IMR-90 (cell line): ENCODE data around the gene ACOX3. TPM values are rescaled to one million over a fixed set of nuclear protein-coding genes. Genes with fewer than 3 reads are reported as not detected.

Experiments
- ATAC-seq: fragments of 200-7000 bp; cut with Tn5 transposase; 2 replicates; pipeline ENCODE4 v1.9.1; 2020; ENCODE audit warnings: low read depth, mild to moderate bottlenecking, moderate library complexity
- BruUV-seq: library from RNA; stranded (reverse); fragments of 400-500 nt; replicated peaks from 2 replicates; lab custom pipeline; 2021; lab: Mats Ljungman, UMichigan
- CTCF ChIA-PET: fragments of 300-600 bp; formaldehyde crosslinking; extraction: SDS; loops from one replicate; lab custom pipeline; 2021; ENCODE audit warnings: antibody characterized with exemption; lab: Yijun Ruan, JAX
- POLR2A ChIA-PET: fragments of 300-600 bp; sonication (Branson Sonifier 250); formaldehyde crosslinking; loops from one replicate; lab custom pipeline; 2022; ENCODE audit warnings: antibody characterized with exemption; ENCODE audit not compliant: unreplicated experiment; lab: Charles Lee
- DNase-seq: peaks from one replicate; pipeline ENCODE4 v3.0.0; 2013
- H2AFZ ChIP-seq: replicated peaks from 2 replicates; pipeline ENCODE3; 2013; ENCODE audit warnings: low read length, mild to moderate bottlenecking; ENCODE audit not compliant: poor library complexity
- H2AK5ac ChIP-seq: 2 replicates; pipeline ENCODE4 v1.6.1; 2013; ENCODE audit warnings: low read depth, low read length, inconsistent platforms
- H2AK9ac ChIP-seq: replicated peaks from 2 replicates; pipeline ENCODE3; 2013; ENCODE audit warnings: mild to moderate bottlenecking, low read depth, low read length, moderate library complexity; ENCODE audit not compliant: poor library complexity
- H2BK120ac ChIP-seq: 2 replicates; pipeline ENCODE4 v1.6.1; 2013; ENCODE audit warnings: low read depth, low read length, inconsistent platforms
- H2BK15ac ChIP-seq: 3 replicates; pipeline ENCODE4 v1.6.1; 2013; ENCODE audit warnings: low read depth, low read length, inconsistent platforms
- H2BK20ac ChIP-seq: 2 replicates; pipeline ENCODE4 v1.6.1; 2013; ENCODE audit warnings: low read depth, mild to moderate bottlenecking, inconsistent platforms, low read length, moderate library complexity
- H2BK5ac ChIP-seq: 2 replicates; pipeline ENCODE4 v1.6.1; 2013; ENCODE audit warnings: mild to moderate bottlenecking, low read depth, low read length, inconsistent platforms; ENCODE audit not compliant: poor library complexity, severe bottlenecking
- H3K14ac ChIP-seq: replicated peaks from 2 replicates; pipeline ENCODE4 v1.6.1; 2013; ENCODE audit warnings: low read depth, low read length, inconsistent platforms
- H3K18ac ChIP-seq: 2 replicates; pipeline ENCODE4 v1.6.1; 2013; ENCODE audit warnings: low read depth, low read length, control low read depth
- H3K23ac ChIP-seq: 2 replicates; pipeline ENCODE4 v1.6.1; 2013; ENCODE audit warnings: low read depth, low read length, inconsistent platforms
- H3K27ac ChIP-seq: 2 replicates; pipeline ENCODE4 v1.5.1; 2013; ENCODE audit warnings: mild to moderate bottlenecking, control low read depth, low read length; ENCODE audit not compliant: insufficient read depth
- H3K27me3 ChIP-seq: 2 replicates; pipeline ENCODE4 v1.6.1; 2013; ENCODE audit warnings: low read length; ENCODE audit not compliant: control insufficient read depth, insufficient read depth
- H3K36me3 ChIP-seq: 2 replicates; pipeline ENCODE4 v1.6.1; 2013; ENCODE audit warnings: low read length, mixed read lengths; ENCODE audit not compliant: control insufficient read depth, insufficient read depth
- H3K4ac ChIP-seq: 2 replicates; pipeline ENCODE4 v1.6.1; 2013; ENCODE audit warnings: low read depth, low read length, inconsistent platforms
- H3K4me1 ChIP-seq: 2 replicates; pipeline ENCODE4 v1.6.1; 2013; ENCODE audit warnings: low read length, mixed read lengths; ENCODE audit not compliant: control insufficient read depth, insufficient read depth
- H3K4me2 ChIP-seq: 2 replicates; pipeline ENCODE4 v1.6.1; 2013; ENCODE audit warnings: low read depth, mild to moderate bottlenecking, control low read depth, low read length, moderate library complexity
- H3K4me3 ChIP-seq: 2 replicates; pipeline ENCODE4 v1.5.1; 2013; ENCODE audit warnings: low read depth, mild to moderate bottlenecking, control low read depth, low read length, moderate library complexity; ENCODE audit not compliant: insufficient read depth
- H3K56ac ChIP-seq: 2 replicates; pipeline ENCODE4 v1.6.1; 2013; ENCODE audit warnings: low read length, inconsistent platforms; ENCODE audit not compliant: insufficient read depth; ENCODE audit errors: extremely low read depth
- H3K79me1 ChIP-seq, 2 experiments: 2 replicates each; pipeline ENCODE4 v1.6.1; 2013; ENCODE audit warnings: low read length in 2 of 2, inconsistent platforms in 1 of 2, low read depth in 1 of 2
- H3K9ac ChIP-seq: 2 replicates; pipeline ENCODE4 v1.6.1; 2013; ENCODE audit warnings: low read depth, low read length, control low read depth
- H3K9me1 ChIP-seq: 2 replicates; pipeline ENCODE4 v1.6.1; 2013; ENCODE audit warnings: low read length, inconsistent platforms; ENCODE audit not compliant: insufficient read depth
- H3K9me3 ChIP-seq: 2 replicates; pipeline ENCODE4 v1.6.1; 2013; ENCODE audit warnings: low read length; ENCODE audit not compliant: control insufficient read depth, insufficient read depth
- H4K20me1 ChIP-seq: 2 replicates; pipeline ENCODE4 v1.6.1; 2013; ENCODE audit warnings: low read length, inconsistent platforms; ENCODE audit not compliant: insufficient read depth
- H4K5ac ChIP-seq: 2 replicates; pipeline ENCODE4 v1.6.1; 2013; ENCODE audit warnings: mild to moderate bottlenecking, low read depth, low read length, control low read depth
- H4K8ac ChIP-seq, 2 experiments: 2 replicates each; pipeline ENCODE4 v1.6.1; 2013; ENCODE audit warnings: low read depth in 2 of 2, low read length in 2 of 2, control low read depth in 1 of 2, inconsistent platforms in 1 of 2
- H4K91ac ChIP-seq: 2 replicates; pipeline ENCODE4 v1.6.1; 2013; ENCODE audit warnings: low read depth, low read length, inconsistent platforms; ENCODE audit not compliant: insufficient read depth
- CHD1 ChIP-seq: IDR thresholded peaks from 2 replicates; pipeline ENCODE4 v1.6.1; 2012; ENCODE audit warnings: low read depth, low read length, improper control_type of control experiment
- FOS ChIP-seq: fragments of 150-350 bp; IDR thresholded peaks from 2 replicates; pipeline ENCODE4 v1.6.1; 2016; ENCODE audit warnings: low read depth, low read length
- MAFK ChIP-seq: IDR thresholded peaks from 2 replicates; pipeline ENCODE4 v1.6.1; 2012; ENCODE audit warnings: low read depth, low read length, improper control_type of control experiment
- RCOR1 ChIP-seq: IDR thresholded peaks from 2 replicates; pipeline ENCODE4 v1.6.1; 2012; ENCODE audit warnings: mild to moderate bottlenecking, low read length, improper control_type of control experiment; ENCODE audit not compliant: insufficient replicate concordance
- RFX5 ChIP-seq: IDR thresholded peaks from 2 replicates; pipeline ENCODE4 v1.8.0; 2012; ENCODE audit warnings: low read depth, mild to moderate bottlenecking, low read length, moderate library complexity
- SMC3 ChIP-seq: fragments of 150-350 bp; IDR thresholded peaks from 2 replicates; pipeline ENCODE4 v1.6.1; 2016; ENCODE audit warnings: low read depth, mild to moderate bottlenecking, antibody characterized with exemption, low read length, moderate library complexity
- WGBS, 2 experiments: methylation state at CpG; one replicate each; pipeline versions ENCODE4 v1.1.5 to v1.1.7; 2013; ENCODE audit warnings: missing lambda C conversion rate in 2 of 2; ENCODE audit not compliant: insufficient read length in 1 of 2; ENCODE audit errors: extremely low coverage in 2 of 2; 5-methylcytosine and 5-hydroxymethylcytosine counted together
- dilution Hi-C: fragments of 300-500 bp; cut with HindIII; formaldehyde crosslinking; loops from one replicate; pipeline ENCODE4 v1.14.3; 2018; ENCODE audit warnings: low sequenced_read_pairs; ENCODE audit not compliant: unreplicated experiment
- in situ Hi-C: fragments of 300-500 bp; cut with MboI; formaldehyde crosslinking; loops from 3 replicates; pipeline ENCODE4 v1.14.3; 2019; ENCODE audit warnings: low sequenced_read_pairs, inconsistent platforms, mixed read lengths
- intact Hi-C: fragments of 100-400 bp; cut with micrococcal nuclease; formaldehyde crosslinking; loops from 2 replicates; pipeline ENCODE4 v1.10.0; 2022
- polyA plus RNA-seq, 3 experiments: library from polyadenylated mRNA; depleted of rRNA; stranded (reverse); fragments of >200 nt; gene quantifications; 2 replicates each; pipeline ENCODE4 v1.2.3, GENCODE V29; 2012; ENCODE audit warnings: low replicate concordance in 1 of 3
- total RNA-seq: library from RNA; depleted of rRNA; stranded (reverse); fragments of >200 nt; gene quantifications from 2 replicates; pipeline ENCODE4 v1.2.3, GENCODE V29; 2012
- TF ChIP-seq, protein P1 (sequence below): fragments of 150-350 bp; IDR thresholded peaks from 2 replicates; pipeline ENCODE4 v1.6.1; 2017; ENCODE audit warnings: mild to moderate bottlenecking, antibody characterized with exemption, low read length, low read depth
- TF ChIP-seq, protein P2 (sequence below): conservative IDR thresholded peaks from 2 replicates; pipeline ENCODE4 v1.5.1; 2012; ENCODE audit warnings: mild to moderate bottlenecking, low read depth, low read length, improper control_type of control experiment

ACOX3 gene
- total and polyA plus RNA-seq, 2 of the 4 experiments (the other 2 are of a cell fraction), result 15.2 to 25.8 TPM

DNA sequence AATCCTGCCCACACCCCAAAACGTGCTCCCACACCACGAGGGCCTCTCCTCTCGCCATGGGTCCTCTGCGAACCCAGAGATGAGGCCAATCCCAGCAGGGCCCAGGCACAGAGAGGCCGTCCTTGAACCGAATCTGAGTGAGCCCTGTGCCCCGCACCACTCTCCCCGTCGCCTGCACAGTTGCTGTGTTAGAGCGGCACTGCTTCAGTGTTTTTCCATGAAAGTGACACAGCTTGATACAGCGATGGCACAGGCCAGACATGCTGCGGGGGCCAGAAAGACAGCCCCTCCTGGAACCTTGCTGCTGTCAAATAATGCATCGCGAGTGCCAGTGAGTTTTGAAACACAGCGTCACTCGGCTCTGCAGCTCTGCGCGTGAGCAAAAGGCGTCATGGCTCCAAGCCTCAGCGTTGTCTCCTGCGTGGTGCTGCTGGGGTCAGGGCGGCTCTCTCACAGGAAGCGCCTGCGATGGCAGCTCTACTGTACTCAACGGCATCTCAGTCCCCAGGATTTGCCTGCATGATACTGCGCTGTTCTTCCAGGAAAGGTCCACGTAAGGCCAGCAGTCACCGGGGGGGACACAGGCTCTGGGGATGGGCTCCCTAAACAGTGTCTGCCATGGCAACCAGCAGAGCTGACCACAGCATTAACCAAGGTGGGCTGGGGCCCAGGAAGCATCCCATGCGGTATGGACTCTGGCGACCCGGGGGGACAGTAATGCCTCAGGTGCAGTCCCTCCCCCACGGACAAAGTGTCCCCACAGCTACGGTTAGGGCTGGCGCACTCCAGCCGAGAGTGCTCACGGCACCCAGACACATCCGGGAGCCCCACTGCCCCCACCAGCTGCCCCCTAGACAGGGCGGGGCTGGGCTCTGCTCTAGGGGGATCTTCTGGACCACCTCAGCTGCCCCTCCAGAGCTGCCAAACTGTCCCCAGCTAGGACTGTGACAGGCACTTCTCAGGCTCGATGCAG is 63.1 kb downstream of the ACOX3 start:
- Histone ChIP-seq H3K27me3 (no peaks in the 10 kb centered on the region), H3K4ac (no peak overlapping the region), H3K79me1 (no peaks in the 10 kb centered on the region), H2AK9ac (peak overlapping the region; percentile 28), H3K9ac (no peak overlapping the region), H2BK120ac (no peak overlapping the region), H2BK15ac (no peak overlapping the region), H2AK5ac (no peak overlapping the region), H3K27ac (no peak overlapping the region), H2BK5ac (no peak overlapping the region), H2BK20ac (no peak overlapping the region), H3K14ac (no peak overlapping the region), H3K9me3 (no peaks in the 10 kb centered on the region), H4K20me1 (no peaks in the 10 kb centered on the region; the same call in 1 of the 2 replicates), H3K4me3 (no peak overlapping the region), H3K9me1 (no peaks in the 10 kb centered on the region), H4K5ac (no peak overlapping the region), H3K56ac (no peak overlapping the region), H2AFZ (peak overlapping the region; percentile 58), H3K23ac (no peak overlapping the region), H3K36me3 (peaks cover 20% of the 10 kb centered on the region), H4K91ac (no peak overlapping the region), H3K4me1 (no peaks in the 10 kb centered on the region), H4K8ac (no peak overlapping the region), H3K4me2 (no peak overlapping the region), H3K18ac (no peak overlapping the region)
- TF ChIP-seq SMC3, result no peak
- TF ChIP-seq RCOR1, result no peak
- no peak for TF ChIP-seq RFX5
- TF ChIP-seq, protein P1, sequence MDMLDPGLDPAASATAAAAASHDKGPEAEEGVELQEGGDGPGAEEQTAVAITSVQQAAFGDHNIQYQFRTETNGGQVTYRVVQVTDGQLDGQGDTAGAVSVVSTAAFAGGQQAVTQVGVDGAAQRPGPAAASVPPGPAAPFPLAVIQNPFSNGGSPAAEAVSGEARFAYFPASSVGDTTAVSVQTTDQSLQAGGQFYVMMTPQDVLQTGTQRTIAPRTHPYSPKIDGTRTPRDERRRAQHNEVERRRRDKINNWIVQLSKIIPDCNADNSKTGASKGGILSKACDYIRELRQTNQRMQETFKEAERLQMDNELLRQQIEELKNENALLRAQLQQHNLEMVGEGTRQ, result no peak
- TF ChIP-seq MAFK, result no peak
- TF ChIP-seq FOS, result no peak
- TF ChIP-seq, protein P2, sequence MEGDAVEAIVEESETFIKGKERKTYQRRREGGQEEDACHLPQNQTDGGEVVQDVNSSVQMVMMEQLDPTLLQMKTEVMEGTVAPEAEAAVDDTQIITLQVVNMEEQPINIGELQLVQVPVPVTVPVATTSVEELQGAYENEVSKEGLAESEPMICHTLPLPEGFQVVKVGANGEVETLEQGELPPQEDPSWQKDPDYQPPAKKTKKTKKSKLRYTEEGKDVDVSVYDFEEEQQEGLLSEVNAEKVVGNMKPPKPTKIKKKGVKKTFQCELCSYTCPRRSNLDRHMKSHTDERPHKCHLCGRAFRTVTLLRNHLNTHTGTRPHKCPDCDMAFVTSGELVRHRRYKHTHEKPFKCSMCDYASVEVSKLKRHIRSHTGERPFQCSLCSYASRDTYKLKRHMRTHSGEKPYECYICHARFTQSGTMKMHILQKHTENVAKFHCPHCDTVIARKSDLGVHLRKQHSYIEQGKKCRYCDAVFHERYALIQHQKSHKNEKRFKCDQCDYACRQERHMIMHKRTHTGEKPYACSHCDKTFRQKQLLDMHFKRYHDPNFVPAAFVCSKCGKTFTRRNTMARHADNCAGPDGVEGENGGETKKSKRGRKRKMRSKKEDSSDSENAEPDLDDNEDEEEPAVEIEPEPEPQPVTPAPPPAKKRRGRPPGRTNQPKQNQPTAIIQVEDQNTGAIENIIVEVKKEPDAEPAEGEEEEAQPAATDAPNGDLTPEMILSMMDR, result no peak
- no peak for TF ChIP-seq CHD1
- 91% methylated on average over 29 of the region's 39 CpGs; no CpG with 5 or more reads in 1 of the 2 experiments for WGBS, 2 experiments
- in situ Hi-C loops, result no loop called here
- BruUV-seq, result no TSS peak
- ATAC-seq (no peak), DNase-seq (no peak)
- dilution Hi-C loops, result no loop called here
- ChIA-PET CTCF (no interaction called here), POLR2A (no interaction called here)
- intact Hi-C loops, result no loop called here
